Heart right ventricle (tissue), 16 donors: ENCODE results near the gene ABHD10. TPM values are rescaled to one million over a fixed set of nuclear protein-coding genes. Genes with fewer than 3 reads are reported as not detected.

Source experiments
- ATAC-seq, 8 donors: fragments of 200-7000 bp; cut with Tn5 transposase; one replicate each; pipeline ENCODE4 v1.9.1; 2020; ENCODE audit warnings: mild to moderate bottlenecking in 8 of 8, moderate library complexity in 8 of 8, moderate number of reproducible peaks in 1 of 8
- DNase-seq, 2 donors: peaks; one replicate each; pipeline ENCODE4 v3.0.0-alpha.2; 2020
- H3K27ac ChIP-seq, 10 donors: fragments of 200-600 bp; sonication (generic) in 2 of 10; one replicate each; pipeline versions ENCODE4 v1.5.0 to v1.8.0; 2020 to 2022; ENCODE audit warnings: mild to moderate bottlenecking in 3 of 10
- H3K27me3 ChIP-seq, 7 donors: fragments of 200-600 bp; one replicate each; pipeline ENCODE4 v1.8.0; 2021 to 2022; ENCODE audit warnings: mild to moderate bottlenecking in 2 of 7
- H3K36me3 ChIP-seq, 9 donors: fragments of 200-600 bp; sonication (generic) in 1 of 9; one replicate each; pipeline versions ENCODE4 v1.5.0 to v1.8.0; 2020 to 2022; ENCODE audit warnings: mild to moderate bottlenecking in 2 of 9
- H3K4me1 ChIP-seq, 9 donors: fragments of 200-600 bp; sonication (generic) in 1 of 9; one replicate each; pipeline versions ENCODE4 v1.5.0 to v1.8.0; 2020 to 2022; ENCODE audit warnings: mild to moderate bottlenecking in 4 of 9
- H3K4me3 ChIP-seq, 10 donors: fragments of 200-600 bp; sonication (generic) in 2 of 10; one replicate each; pipeline versions ENCODE4 v1.5.0 to v1.8.0; 2020 to 2022; ENCODE audit warnings: mild to moderate bottlenecking in 7 of 10, moderate library complexity in 2 of 10
- H3K9me3 ChIP-seq, 11 donors: fragments of 200-600 bp in 10 of 11; sonication (generic) in 2 of 11; one replicate each; pipeline versions ENCODE4 v1.5.0 to v1.8.0; 2013 to 2022; ENCODE audit warnings: mild to moderate bottlenecking in 2 of 11, control low read depth in 1 of 11, moderate library complexity in 1 of 11
- WGBS, 2 donors: extraction: QIAGEN DNeasy Blood & Tissue Kit; methylation state at CpG; one replicate each; pipeline ENCODE4 v1.1.7; 2013; ENCODE audit warnings: inconsistent platforms in 1 of 2; 5-methylcytosine and 5-hydroxymethylcytosine counted together
- intact Hi-C, 10 donors: fragments of 100-400 bp; cut with DNase I; formaldehyde crosslinking; loops; one replicate each; pipeline versions ENCODE4 v1.11.1 to v1.14.2; 2022
- polyA plus RNA-seq, 2 donors: library from polyadenylated mRNA; stranded (reverse); fragments of 200-250 nt; gene quantifications; one replicate each; pipeline ENCODE4 v1.2.3, GENCODE V29; 2013
- total RNA-seq, 10 donors: library from RNA; stranded (reverse); fragmentation: NEBNext Ultra II Directional in 3 of 10; extraction: Animal tissue kit (Norgen Biotek cat#: 25700) in 3 of 10; gene quantifications; one replicate each; pipeline versions ENCODE4 v1.2.1 to v1.2.4, GENCODE V29; 2021 to 2023
- TF ChIP-seq, protein P1 (sequence below), 9 donors: fragments of 200-600 bp; sonication (generic) in 2 of 9; IDR thresholded peaks; one replicate each; pipeline versions ENCODE4 v1.5.0 to v1.8.0; 2021 to 2022; ENCODE audit warnings: antibody characterized with exemption in 9 of 9, mild to moderate bottlenecking in 5 of 9, moderate library complexity in 1 of 9
- donor health status: Arrhythmogenic right ventricular cardiomyopathy.
- donor health status: ischemic (EF 13 %, LVEDD 7.1; RV severe dilation, severe dysfunction).
- donor health status: healthy with polysubstance abuse.
- donor health status: DM: no; HTN: yes; CAD: no.
- donor health status: DM: no; HTN: no; CAD: no.
- donor health status: ischemic (EF 25% LVEDD 6.9; RV normal size, moderate dysfunction).
- donor health status: ischemic (EF 25% LVEDD 5.7; RV mildly dilated, moderate dysfunction).
- donor health status: healthy.
- donor health status: DM: yes; HTN: yes; CAD: no.
- donor health status: Ischemic cardiomyopathy.
- donor health status: ischemic (EF 35%, LVEDD 5.7; RV mildly dilated, moderate dysfunction).
- donor health status: nonischemic (EF 11% LVEDD 7.7; RV severe dilation, severe dysfunction).
- donor health status: DM: yes; HTN: yes; CAD: no.
- donor health status: PGD.
- donor health status: ischemic (EF 29% LVEDD 5.4; RV normal size, mild dysfunction).
- donor health status: nonischemic (EF 23%, LVEDD 6.1; RV moderate dilation, normal function).

Gene ABHD10
- total and polyA plus RNA-seq, 12 donors, result 10.5 to 57.8 (median 50.1) TPM

DNA sequence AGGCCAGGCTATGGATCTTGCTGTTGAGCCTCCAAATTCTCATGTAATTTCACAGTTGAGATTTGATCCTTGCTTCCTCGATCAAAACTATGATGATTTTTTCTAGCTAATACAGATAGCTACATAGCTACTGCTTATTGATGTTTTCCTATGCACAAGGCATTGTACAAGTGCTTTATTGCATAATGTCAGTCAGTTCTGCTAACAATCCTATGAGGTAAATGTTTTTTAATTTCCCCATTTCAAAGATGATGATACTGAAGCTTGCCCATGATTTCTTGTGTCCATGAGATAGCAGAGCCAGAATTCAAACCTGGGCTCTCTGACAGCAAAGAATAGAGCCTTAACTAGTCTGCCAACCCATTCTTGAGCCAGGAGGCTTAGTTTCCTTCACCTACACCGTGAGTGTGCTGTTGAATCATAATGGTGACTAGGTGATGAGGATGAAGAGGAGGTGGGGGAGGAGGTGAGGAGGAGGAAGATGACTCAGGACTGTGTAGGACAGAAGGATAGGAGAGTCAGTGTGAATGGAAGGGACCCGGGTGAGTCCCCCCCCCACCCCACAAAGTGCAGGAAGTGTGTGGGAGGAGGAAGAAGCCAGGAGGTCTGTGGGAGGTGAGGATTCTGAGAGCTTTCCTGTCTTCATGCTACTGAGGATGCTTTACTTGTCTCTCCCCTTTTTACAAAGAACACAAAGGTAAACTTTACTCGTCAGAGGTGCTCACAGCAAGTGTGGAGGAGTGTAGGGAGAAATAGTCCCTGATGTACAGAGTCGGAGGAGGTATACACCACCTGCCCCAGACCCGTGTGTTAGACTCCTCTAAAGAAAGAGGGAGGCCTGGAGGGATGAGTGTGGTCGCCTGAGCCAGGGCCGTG is 23.5 kb downstream of the ABHD10 start:
- TF ChIP-seq, protein P1, sequence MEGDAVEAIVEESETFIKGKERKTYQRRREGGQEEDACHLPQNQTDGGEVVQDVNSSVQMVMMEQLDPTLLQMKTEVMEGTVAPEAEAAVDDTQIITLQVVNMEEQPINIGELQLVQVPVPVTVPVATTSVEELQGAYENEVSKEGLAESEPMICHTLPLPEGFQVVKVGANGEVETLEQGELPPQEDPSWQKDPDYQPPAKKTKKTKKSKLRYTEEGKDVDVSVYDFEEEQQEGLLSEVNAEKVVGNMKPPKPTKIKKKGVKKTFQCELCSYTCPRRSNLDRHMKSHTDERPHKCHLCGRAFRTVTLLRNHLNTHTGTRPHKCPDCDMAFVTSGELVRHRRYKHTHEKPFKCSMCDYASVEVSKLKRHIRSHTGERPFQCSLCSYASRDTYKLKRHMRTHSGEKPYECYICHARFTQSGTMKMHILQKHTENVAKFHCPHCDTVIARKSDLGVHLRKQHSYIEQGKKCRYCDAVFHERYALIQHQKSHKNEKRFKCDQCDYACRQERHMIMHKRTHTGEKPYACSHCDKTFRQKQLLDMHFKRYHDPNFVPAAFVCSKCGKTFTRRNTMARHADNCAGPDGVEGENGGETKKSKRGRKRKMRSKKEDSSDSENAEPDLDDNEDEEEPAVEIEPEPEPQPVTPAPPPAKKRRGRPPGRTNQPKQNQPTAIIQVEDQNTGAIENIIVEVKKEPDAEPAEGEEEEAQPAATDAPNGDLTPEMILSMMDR (IDR thresholded peaks at IDR 0.05), result no peak
- 76 to 79% methylated on average over 8 of the region's 8 CpGs for WGBS, 2 donors
- peaks cover 0 to 23% (median 13%) of the 10 kb centered on the region in 9 donors for H3K4me1 ChIP-seq
- intact Hi-C loops, result no loop called here
- ATAC-seq, result no peak
- H3K9me3 ChIP-seq, result no peaks in the 10 kb centered on the region
- no peaks in the 10 kb centered on the region for H3K36me3 ChIP-seq
- no peak overlapping the region for H3K4me3 ChIP-seq
- no peak for DNase-seq
- H3K27me3 ChIP-seq, result peaks cover 0 to 30% (median 0%) of the 10 kb centered on the region in 7 donors
- no peak overlapping the region for H3K27ac ChIP-seq

DNA sequence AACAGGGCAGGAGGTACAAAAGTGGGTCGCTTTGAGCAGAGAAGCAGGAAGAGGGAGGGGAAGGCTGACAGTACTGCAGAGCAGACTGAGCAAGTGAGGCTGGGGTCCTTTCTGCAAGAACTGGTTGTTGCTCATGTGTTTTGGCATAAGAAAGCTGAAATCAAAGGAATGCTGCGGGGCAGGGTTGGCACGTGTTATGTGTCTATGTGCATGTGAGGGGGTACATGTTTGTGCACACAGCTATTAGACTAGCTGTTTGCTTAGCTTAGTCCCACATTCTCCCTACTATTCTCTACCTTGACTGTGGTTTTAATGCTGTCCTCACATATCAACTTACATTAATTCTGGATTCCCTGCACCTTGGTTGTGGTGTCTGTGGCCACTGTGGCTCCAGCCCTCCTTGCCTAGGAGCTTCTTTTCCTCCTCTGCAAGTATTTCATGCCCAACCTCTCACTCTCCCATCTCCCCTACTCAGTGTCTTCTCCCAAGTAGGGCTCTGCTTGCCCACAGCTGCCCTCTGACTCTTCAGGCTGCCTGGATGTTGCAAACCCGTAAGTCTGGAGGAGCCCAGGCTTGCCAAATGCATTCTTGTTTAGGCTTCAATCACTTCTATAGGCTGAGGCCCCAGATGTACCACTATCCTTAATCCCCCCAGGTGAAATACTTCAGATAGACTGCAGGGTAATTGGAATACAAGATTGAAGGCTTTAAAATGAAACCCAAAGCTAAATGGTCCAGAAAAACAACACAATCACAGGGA is 24.7 kb downstream of the ABHD10 start:
- Histone ChIP-seq H3K36me3 (no peaks in the 10 kb centered on the region), H3K9me3 (no peaks in the 10 kb centered on the region), H3K27ac (no peak overlapping the region), H3K4me3 (no peak overlapping the region), H3K27me3 (peaks cover 0 to 25% (median 0%) of the 10 kb centered on the region in 7 donors), H3K4me1 (peaks cover 0 to 22% (median 17%) of the 10 kb centered on the region in 9 donors)
- intact Hi-C loops, result no loop called here
- DNase-seq (no peak), ATAC-seq (no peak)
- TF ChIP-seq, protein P1 (IDR thresholded peaks at IDR 0.05), result no peak
- 82 to 96% methylated on average over 4 of the region's 4 CpGs for WGBS, 2 donors

DNA sequence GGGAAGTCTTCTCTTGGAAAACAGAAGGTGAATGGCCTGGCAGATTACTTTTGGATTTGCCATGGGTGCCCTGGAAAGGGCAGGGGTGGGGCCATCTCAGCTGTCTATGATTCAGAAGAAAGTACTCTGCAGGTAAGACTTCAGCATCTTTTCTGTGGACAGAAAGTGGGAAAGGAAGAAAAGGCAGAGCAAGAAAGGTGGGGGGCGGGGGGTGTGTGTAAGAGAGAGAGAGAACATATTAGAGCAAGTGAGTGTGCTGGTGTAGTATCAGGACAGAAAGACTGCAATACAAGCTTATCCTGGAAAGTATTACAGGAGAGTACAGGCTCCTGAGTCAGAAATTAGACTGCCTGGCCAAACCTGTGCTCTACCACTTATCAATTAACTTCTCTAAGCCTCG is 25.4 kb downstream of the ABHD10 start:
- DNase-seq, result no peak
- no peaks in the 10 kb centered on the region for H3K9me3 ChIP-seq
- peaks cover 0 to 19% (median 0%) of the 10 kb centered on the region in 7 donors for H3K27me3 ChIP-seq
- WGBS, 2 donors, result 84 to 87% methylated on average over 2 of the region's 2 CpGs
- no peak overlapping the region for H3K27ac ChIP-seq
- intact Hi-C loops, result no loop called here
- H3K36me3 ChIP-seq, result no peaks in the 10 kb centered on the region
- ATAC-seq, result no peak
- TF ChIP-seq, protein P1 (IDR thresholded peaks at IDR 0.05), result no peak
- no peak overlapping the region for H3K4me3 ChIP-seq
- peaks cover 0 to 15% (median 10%) of the 10 kb centered on the region in 9 donors for H3K4me1 ChIP-seq

DNA sequence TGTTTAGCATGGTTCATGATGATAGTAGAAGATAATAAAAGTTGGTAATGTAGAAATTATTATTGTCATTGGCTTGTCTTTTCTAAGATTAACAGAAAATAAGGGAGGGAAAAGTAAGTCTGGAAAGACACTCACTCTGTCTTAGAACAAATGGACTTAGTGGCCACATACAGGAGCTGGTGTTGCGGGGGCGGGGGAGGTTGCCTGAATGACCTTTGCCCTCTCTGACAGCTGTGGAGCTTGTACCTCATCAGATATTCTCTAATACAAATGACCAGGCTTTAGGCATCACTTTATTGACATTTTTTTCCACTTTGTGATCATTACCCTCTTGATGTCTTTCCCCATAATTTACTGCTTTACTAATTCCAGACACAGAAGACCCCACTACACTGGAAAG is 25.8 kb downstream of the ABHD10 start:
- intact Hi-C loops, result no loop called here
- DNase-seq, result no peak
- Histone ChIP-seq H3K4me1 (peaks cover 0 to 10% (median 8%) of the 10 kb centered on the region in 9 donors), H3K27ac (no peak overlapping the region), H3K4me3 (no peak overlapping the region), H3K27me3 (peaks cover 0 to 14% (median 0%) of the 10 kb centered on the region in 7 donors), H3K36me3 (no peaks in the 10 kb centered on the region), H3K9me3 (no peaks in the 10 kb centered on the region)
- no peak for ATAC-seq
- WGBS, 2 donors, result 95 to 100% methylated on average over 2 of the region's 2 CpGs
- TF ChIP-seq, protein P1 (IDR thresholded peaks at IDR 0.05), result no peak
